K562 (cell line): ENCODE data around the gene AMMECR1L.

Source experiments
- CEBPZ ChIP-seq: fragments of 150-350 bp; IDR thresholded peaks from 2 replicates; pipeline ENCODE4 v1.6.1; 2014; ENCODE audit warnings: low read depth, mild to moderate bottlenecking, low read length, borderline replicate concordance
- EZH2 ChIP-seq: IDR thresholded peaks from 2 replicates; pipeline ENCODE4 v1.6.1; 2012; ENCODE audit warnings: low read depth, mild to moderate bottlenecking, inconsistent platforms, low read length, borderline replicate concordance
- MTF1 ChIP-seq: fragments of 250-450 bp; sonication (Bioruptor Pico); IDR thresholded peaks from 2 replicates; pipeline ENCODE4 v1.9.0; 2021; ENCODE audit warnings: moderate library complexity, mild to moderate bottlenecking, inconsistent platforms, borderline replicate concordance
- MYBL2 ChIP-seq, 2 experiments: fragments of 450-650 bp in 1 of 2; sonication (generic) in 1 of 2; formaldehyde crosslinking in 1 of 2; IDR thresholded peaks; 2 replicates each; pipeline versions ENCODE4 v1.6.1 to v1.8.1; 2017 to 2022; ENCODE audit warnings: borderline replicate concordance in 1 of 2, inconsistent platforms in 1 of 2, low read depth in 1 of 2, mild to moderate bottlenecking in 1 of 2, missing genetic modification reagents in 1 of 2, moderate library complexity in 1 of 2
- NFYB ChIP-seq: IDR thresholded peaks from 2 replicates; pipeline ENCODE4 v1.6.1; 2011; ENCODE audit warnings: mild to moderate bottlenecking, moderate library complexity; ENCODE audit not compliant: insufficient read length; ENCODE audit errors: extremely low read depth
- PML ChIP-seq: IDR thresholded peaks from 2 replicates; pipeline ENCODE4 v1.6.1; 2012; ENCODE audit warnings: low read length, inconsistent platforms
- RAD51 ChIP-seq: fragments of 450-650 bp; IDR thresholded peaks from 2 replicates; pipeline ENCODE4 v1.7.1; 2016; ENCODE audit warnings: low read depth, mild to moderate bottlenecking, borderline replicate concordance
- SRSF3 ChIP-seq: fragments of 200-400 bp; formaldehyde crosslinking; IDR thresholded peaks from 2 replicates; pipeline ENCODE4 v1.6.1; 2016; ENCODE audit warnings: mild to moderate bottlenecking, low read length, moderate library complexity; ENCODE audit not compliant: insufficient read depth
- XRCC5 ChIP-seq: fragments of 200-400 bp; formaldehyde crosslinking; IDR thresholded peaks from 2 replicates; pipeline ENCODE4 v1.6.1; 2017; ENCODE audit warnings: low read depth, mild to moderate bottlenecking, low read length
- ZNF780A ChIP-seq: fragments of 250-450 bp; sonication (Bioruptor Pico); IDR thresholded peaks from 2 replicates; pipeline ENCODE4 v1.5.0; 2021; ENCODE audit warnings: mild to moderate bottlenecking
- ZNF785 ChIP-seq: fragments of 250-450 bp; sonication (Bioruptor Pico); IDR thresholded peaks from 2 replicates; pipeline ENCODE4 v1.4.0; 2020; ENCODE audit warnings: mild to moderate bottlenecking
- ZNF830 ChIP-seq: fragments of 250-450 bp; sonication (Bioruptor Pico); IDR thresholded peaks from 2 replicates; pipeline ENCODE4 v1.5.0; 2021; ENCODE audit warnings: mild to moderate bottlenecking
- TF ChIP-seq, protein P1 (sequence below): sonication (generic); formaldehyde crosslinking; IDR thresholded peaks from 2 replicates; pipeline ENCODE4 v1.9.0; 2022; ENCODE audit warnings: mild to moderate bottlenecking, missing genetic modification reagents
- TF ChIP-seq, protein P2 (sequence below): fragments of 250-450 bp; sonication (Bioruptor Pico); IDR thresholded peaks from 2 replicates; pipeline ENCODE4 v1.8.0; 2021; ENCODE audit warnings: moderate library complexity, mild to moderate bottlenecking, inconsistent platforms

GRCh38 chr2:127818241-127818640, 67.5 kb downstream of the AMMECR1L start:
- TF ChIP-seq MTF1 (CRISPR knock-in tag) (no peak), XRCC5 (no peak), MYBL2 (IDR thresholded peaks at IDR 0.05; ENCODE audit: low read depth) (no peak), MYBL2 (CRISPR knock-in tag; IDR thresholded peaks at IDR 0.05; ENCODE audit: borderline replicate concordance) (no peak), RAD51 (no peak), ZNF830 (no peak), SRSF3 (no peak), ZNF785 (no peak), NFYB (no peak), PML (no peak), ZNF780A (no peak), CEBPZ (no peak), EZH2 (no peak)
- TF ChIP-seq, protein P1, sequence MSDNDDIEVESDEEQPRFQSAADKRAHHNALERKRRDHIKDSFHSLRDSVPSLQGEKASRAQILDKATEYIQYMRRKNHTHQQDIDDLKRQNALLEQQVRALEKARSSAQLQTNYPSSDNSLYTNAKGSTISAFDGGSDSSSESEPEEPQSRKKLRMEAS (CRISPR knock-in tag), result no peak
- TF ChIP-seq, protein P2, sequence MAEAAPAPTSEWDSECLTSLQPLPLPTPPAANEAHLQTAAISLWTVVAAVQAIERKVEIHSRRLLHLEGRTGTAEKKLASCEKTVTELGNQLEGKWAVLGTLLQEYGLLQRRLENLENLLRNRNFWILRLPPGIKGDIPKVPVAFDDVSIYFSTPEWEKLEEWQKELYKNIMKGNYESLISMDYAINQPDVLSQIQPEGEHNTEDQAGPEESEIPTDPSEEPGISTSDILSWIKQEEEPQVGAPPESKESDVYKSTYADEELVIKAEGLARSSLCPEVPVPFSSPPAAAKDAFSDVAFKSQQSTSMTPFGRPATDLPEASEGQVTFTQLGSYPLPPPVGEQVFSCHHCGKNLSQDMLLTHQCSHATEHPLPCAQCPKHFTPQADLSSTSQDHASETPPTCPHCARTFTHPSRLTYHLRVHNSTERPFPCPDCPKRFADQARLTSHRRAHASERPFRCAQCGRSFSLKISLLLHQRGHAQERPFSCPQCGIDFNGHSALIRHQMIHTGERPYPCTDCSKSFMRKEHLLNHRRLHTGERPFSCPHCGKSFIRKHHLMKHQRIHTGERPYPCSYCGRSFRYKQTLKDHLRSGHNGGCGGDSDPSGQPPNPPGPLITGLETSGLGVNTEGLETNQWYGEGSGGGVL (CRISPR knock-in tag), result no peak
